Measurements from ENCODE around the gene DACH1. TPM values are rescaled to one million over a fixed set of nuclear protein-coding genes. Genes with fewer than 3 reads are reported as not detected.

The DACH1 gene
- total RNA-seq, 1 donor from 2014 or later: 8.1 TPM

DNA sequence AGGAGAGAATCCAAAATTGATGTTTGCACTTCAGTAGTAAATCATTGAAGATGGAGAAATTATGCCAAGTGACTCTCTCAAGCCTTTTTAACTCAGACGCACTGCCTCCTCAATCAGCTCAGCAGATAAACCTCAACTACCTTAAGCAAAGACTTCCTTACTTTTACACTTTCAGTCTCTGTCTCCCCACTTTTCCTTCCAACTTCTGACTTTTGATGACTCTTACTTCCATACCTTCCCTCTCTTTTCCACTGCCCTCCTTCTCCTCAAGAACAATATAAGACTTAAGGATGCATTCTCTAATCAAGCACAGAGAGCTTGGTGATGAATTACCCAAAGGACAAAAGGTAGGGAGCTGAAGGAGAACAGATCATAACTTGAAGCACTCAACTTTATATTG is 4.8 kb upstream of the DACH1 start:
- Histone ChIP-seq H3K4me1 (peaks cover 10% of the 10 kb centered on the region), H3K27ac (no peak overlapping the region), H3K36me3 (no peaks in the 10 kb centered on the region), H3K9me3 (no peaks in the 10 kb centered on the region), H3K27me3 (ENCODE audit: low read depth) (no peaks in the 10 kb centered on the region), H3K4me3 (no peak overlapping the region)
- TF ChIP-seq, protein P1, sequence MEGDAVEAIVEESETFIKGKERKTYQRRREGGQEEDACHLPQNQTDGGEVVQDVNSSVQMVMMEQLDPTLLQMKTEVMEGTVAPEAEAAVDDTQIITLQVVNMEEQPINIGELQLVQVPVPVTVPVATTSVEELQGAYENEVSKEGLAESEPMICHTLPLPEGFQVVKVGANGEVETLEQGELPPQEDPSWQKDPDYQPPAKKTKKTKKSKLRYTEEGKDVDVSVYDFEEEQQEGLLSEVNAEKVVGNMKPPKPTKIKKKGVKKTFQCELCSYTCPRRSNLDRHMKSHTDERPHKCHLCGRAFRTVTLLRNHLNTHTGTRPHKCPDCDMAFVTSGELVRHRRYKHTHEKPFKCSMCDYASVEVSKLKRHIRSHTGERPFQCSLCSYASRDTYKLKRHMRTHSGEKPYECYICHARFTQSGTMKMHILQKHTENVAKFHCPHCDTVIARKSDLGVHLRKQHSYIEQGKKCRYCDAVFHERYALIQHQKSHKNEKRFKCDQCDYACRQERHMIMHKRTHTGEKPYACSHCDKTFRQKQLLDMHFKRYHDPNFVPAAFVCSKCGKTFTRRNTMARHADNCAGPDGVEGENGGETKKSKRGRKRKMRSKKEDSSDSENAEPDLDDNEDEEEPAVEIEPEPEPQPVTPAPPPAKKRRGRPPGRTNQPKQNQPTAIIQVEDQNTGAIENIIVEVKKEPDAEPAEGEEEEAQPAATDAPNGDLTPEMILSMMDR (IDR thresholded peaks at IDR 0.05): no peak
- intact Hi-C loops (cut with DNase I): no loop called here
- DNase-seq: no peak
- no peak for ATAC-seq

DNA sequence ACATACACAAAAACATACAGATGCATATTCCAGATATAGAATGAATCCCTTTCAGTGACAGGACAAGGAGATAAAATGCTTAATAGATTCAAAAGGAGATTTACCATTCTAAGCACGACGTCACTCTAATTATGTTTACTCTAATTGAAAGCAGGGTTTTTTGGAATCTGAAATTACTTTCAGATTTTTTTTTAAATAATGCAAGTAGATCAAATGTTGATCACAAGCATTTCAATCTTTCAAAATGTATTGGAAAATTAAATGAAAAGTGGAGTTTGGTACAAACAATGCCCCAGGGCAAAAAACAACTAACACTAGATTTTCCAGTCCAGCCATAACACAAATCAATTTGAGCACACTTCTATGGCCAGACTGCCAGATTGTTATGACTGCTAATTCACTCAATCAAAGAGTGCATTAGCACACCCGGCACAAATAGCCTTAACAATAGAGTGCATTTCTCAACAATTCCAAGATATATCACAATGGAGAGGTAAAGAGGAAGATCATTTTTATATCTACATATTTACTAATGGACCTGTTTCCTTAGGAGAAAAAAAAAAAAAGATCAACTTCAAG is 4.3 kb upstream of the DACH1 start:
- TF ChIP-seq, protein P1 (IDR thresholded peaks at IDR 0.05): no peak
- ATAC-seq: no peak
- no peaks in the 10 kb centered on the region for H3K9me3 ChIP-seq
- H3K27ac ChIP-seq: no peak overlapping the region
- H3K27me3 ChIP-seq (ENCODE audit: low read depth): no peaks in the 10 kb centered on the region
- DNase-seq: no peak
- no peaks in the 10 kb centered on the region for H3K36me3 ChIP-seq
- H3K4me1 ChIP-seq: peaks cover 10% of the 10 kb centered on the region
- no peak overlapping the region for H3K4me3 ChIP-seq
- intact Hi-C loops (cut with DNase I): no loop called here

DNA sequence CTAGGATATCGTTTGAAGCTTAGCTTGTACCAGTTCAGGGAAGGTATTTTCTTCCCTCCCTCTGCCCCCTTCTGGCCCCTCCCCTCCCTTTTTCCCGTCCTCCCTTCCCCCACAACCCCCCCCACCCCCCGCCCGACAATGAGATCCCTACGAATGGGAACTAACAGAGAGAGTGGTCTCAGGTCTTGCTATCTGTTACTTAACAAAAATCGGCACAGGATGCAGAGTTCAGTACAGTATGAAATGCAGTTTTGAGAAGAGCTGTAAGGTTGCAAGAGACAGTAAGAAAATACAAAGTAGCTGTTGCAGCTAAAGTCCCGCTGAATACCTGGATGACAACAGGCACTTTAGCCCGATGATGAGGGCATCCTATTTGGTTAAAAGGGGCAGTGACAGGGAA is 3.1 kb upstream of the DACH1 start:
- no peaks in the 10 kb centered on the region for H3K9me3 ChIP-seq
- no peak overlapping the region for H3K4me3 ChIP-seq
- H3K4me1 ChIP-seq: peaks cover 16% of the 10 kb centered on the region
- intact Hi-C loops (cut with DNase I): no loop called here
- peaks cover 5% of the 10 kb centered on the region for H3K27me3 ChIP-seq (ENCODE audit: low read depth)
- H3K27ac ChIP-seq: no peak overlapping the region
- DNase-seq (no peak), ATAC-seq (no peak)
- TF ChIP-seq, protein P1 (IDR thresholded peaks at IDR 0.05): no peak
- no peaks in the 10 kb centered on the region for H3K36me3 ChIP-seq

DNA sequence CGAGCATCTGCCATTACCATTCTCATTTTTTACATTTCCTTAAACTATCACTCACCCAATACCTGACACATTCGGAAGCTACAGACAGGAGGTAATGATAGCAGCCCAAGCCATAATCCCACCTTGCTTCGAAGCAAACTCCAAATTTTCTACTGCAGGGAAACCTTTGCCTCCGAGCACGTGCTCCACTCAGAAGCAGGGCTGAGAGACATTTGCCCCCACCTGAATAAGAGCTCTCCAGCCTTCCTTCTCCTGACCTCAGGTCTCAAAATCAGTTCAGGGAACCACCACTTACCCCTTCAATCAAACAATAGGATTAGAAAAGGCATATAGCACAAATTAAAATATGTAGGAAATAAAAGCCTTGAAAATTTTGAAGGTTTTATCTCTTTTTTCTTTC is 2.3 kb upstream of the DACH1 start:
- Histone ChIP-seq H3K27ac (no peak overlapping the region), H3K9me3 (no peaks in the 10 kb centered on the region), H3K4me3 (no peak overlapping the region), H3K36me3 (no peaks in the 10 kb centered on the region), H3K4me1 (peaks cover 19% of the 10 kb centered on the region), H3K27me3 (ENCODE audit: low read depth) (peaks cover 14% of the 10 kb centered on the region)
- TF ChIP-seq, protein P1 (IDR thresholded peaks at IDR 0.05): no peak
- DNase-seq (no peak), ATAC-seq (no peak)
- intact Hi-C loops (cut with DNase I): no loop called here

DNA sequence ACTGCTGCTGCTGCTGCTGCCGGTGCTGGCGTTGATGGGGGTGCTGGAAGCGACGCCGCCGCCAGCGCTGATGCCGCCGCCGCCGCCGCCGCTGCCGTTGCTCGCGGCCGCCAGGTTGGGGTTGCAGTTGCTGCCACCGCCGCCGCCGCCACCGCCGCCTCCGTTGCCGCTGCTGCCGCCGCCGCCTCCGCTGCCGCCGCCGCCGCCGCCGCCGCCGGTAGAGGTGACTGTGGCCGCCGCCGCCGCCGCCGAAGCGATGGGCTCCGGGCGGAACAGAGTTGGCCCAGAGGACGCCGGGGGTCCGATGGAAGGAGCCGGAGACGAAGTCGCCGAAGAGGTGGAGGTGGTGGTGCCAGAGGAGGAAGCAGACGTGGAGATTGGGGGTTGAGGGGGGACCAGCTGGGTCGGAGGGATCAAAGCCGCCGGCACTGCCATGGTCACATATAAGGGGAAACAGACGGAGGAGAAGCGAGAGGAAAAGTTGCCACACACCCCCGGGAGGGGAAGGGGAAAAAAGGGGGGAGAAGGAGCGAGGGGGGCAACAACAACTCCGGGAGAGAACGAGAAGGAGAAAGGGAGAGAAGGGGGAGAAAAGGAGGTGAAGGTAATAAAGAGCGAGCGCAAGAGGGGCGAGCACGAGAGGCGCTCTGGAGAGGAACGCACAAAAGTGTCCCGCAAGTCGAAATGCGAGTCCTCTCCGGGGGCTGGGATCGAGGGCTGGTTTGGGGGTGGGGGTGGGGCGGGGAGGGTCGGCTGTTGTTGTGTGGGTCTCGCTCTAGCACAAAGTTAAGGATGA is 471 bp downstream of the DACH1 start:
- intact Hi-C loops (cut with DNase I): no loop called here
- ATAC-seq (peak; percentile 37 to 55), DNase-seq (peak; percentile 63)
- TF ChIP-seq, protein P1 (IDR thresholded peaks at IDR 0.05): no peak
- H3K27ac ChIP-seq: peak overlapping the region; percentile 85
- peak overlapping the region; percentile 78 for H3K4me3 ChIP-seq
- H3K9me3 ChIP-seq: no peaks in the 10 kb centered on the region
- no peaks in the 10 kb centered on the region for H3K36me3 ChIP-seq
- peaks cover 15% of the 10 kb centered on the region for H3K27me3 ChIP-seq (ENCODE audit: low read depth)
- H3K4me1 ChIP-seq: peaks cover 19% of the 10 kb centered on the region
